ENCODE results near the gene LRCH3.

DNA sequence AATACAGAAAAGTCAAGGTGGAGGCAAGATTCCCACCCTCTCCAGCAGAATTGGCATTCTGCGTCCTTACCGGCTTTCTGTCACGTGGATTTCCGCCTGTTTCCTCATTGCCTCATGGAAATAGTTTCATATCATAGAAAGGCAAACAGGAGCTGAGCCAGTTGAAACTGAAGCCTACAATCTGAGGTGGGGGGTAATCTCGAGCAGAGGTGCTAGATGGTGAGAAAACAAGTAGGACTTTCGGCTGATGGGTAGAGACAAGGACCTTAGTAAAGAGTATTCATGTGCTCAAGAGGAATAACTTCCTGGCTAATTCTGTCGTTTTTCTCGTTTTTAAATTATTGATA, 39.9 kb downstream of the LRCH3 start:
- TF ChIP-seq POLR2A (IDR thresholded peaks at IDR 0.05; ENCODE audit: extremely low read depth, insufficient read length), result no peak
- TF ChIP-seq, protein P1, sequence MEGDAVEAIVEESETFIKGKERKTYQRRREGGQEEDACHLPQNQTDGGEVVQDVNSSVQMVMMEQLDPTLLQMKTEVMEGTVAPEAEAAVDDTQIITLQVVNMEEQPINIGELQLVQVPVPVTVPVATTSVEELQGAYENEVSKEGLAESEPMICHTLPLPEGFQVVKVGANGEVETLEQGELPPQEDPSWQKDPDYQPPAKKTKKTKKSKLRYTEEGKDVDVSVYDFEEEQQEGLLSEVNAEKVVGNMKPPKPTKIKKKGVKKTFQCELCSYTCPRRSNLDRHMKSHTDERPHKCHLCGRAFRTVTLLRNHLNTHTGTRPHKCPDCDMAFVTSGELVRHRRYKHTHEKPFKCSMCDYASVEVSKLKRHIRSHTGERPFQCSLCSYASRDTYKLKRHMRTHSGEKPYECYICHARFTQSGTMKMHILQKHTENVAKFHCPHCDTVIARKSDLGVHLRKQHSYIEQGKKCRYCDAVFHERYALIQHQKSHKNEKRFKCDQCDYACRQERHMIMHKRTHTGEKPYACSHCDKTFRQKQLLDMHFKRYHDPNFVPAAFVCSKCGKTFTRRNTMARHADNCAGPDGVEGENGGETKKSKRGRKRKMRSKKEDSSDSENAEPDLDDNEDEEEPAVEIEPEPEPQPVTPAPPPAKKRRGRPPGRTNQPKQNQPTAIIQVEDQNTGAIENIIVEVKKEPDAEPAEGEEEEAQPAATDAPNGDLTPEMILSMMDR (IDR thresholded peaks at IDR 0.05; ENCODE audit: low read depth, low read length), result no peak
- no peak for TF ChIP-seq MYC (IDR thresholded peaks at IDR 0.05; ENCODE audit: low read depth, low read length)
- TF ChIP-seq, protein P2, sequence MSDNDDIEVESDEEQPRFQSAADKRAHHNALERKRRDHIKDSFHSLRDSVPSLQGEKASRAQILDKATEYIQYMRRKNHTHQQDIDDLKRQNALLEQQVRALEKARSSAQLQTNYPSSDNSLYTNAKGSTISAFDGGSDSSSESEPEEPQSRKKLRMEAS (IDR thresholded peaks at IDR 0.05; ENCODE audit: low read depth, low read length), result no peak
